Vagina (tissue), 2 donors: ENCODE data around the gene WIPF2.
A peak's percentile ranks its signal among the peaks of the same experiment; 100 is the strongest.

Experiments used
- POLR2AphosphoS5 ChIP-seq, 2 donors: sonication (generic); formaldehyde crosslinking; IDR thresholded peaks; one replicate each; pipeline ENCODE4 v1.9.0; 2017; ENCODE audit warnings: antibody characterized with exemption in 2 of 2, mild to moderate bottlenecking in 2 of 2, low read depth in 1 of 2; ENCODE audit not compliant: insufficient read depth in 1 of 2
- TF ChIP-seq, protein P1 (sequence below), 3 experiments: fragments of 450-650 bp in 2 of 3; fragments of 200-600 bp in 1 of 3; sonication (generic) in 1 of 3; IDR thresholded peaks; one replicate each; pipeline ENCODE4 v1.5.1; 2017 to 2019; ENCODE audit warnings: antibody characterized with exemption in 3 of 3, mild to moderate bottlenecking in 2 of 3, moderate library complexity in 2 of 3

DNA sequence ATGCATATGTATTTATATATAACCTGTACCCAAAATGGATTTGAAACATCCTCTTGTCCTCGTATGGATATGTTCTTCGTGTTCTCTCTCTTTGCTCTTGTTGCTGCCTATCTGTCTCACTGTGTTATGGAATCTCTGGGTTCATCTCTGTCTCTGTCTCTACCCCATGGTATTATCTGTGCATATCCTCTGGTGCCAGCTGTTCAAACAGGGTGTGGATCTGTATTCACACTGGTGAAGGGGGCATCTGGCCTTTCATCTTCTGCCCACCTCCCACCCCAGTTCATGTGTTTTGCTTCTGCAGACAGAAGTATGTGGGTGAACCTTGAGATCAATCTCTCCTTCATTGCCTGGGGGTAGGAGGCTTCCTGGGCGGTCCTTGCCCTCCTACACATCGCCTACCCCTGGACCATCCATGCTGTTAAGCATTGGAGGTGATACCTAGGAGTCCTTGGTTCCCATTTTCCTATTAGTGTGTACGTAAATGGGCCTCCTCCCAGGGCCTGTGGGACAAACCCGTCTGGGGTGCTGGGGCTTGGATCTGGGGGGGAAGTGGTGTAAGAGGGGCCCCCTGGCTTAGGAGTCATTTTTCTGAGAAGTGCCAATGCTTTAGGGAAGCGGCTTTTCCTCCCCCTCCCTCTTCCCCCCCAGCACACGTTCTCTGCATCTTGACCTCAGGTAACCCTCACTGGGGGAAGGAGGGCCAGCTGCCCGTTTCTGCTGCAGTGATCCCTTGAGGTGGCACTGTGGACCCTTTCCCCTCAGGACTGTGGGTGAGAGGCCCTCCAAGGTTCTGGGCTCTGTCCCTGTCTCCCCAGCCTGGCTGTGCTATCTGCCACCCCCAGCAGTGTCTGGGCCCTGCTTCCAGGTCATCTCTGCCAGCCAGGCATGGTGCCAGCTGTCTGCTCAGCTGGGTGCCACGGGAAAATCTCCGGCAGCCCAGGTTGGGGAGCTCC, 111.0 kb downstream of the WIPF2 start:
- TF ChIP-seq, protein P1, sequence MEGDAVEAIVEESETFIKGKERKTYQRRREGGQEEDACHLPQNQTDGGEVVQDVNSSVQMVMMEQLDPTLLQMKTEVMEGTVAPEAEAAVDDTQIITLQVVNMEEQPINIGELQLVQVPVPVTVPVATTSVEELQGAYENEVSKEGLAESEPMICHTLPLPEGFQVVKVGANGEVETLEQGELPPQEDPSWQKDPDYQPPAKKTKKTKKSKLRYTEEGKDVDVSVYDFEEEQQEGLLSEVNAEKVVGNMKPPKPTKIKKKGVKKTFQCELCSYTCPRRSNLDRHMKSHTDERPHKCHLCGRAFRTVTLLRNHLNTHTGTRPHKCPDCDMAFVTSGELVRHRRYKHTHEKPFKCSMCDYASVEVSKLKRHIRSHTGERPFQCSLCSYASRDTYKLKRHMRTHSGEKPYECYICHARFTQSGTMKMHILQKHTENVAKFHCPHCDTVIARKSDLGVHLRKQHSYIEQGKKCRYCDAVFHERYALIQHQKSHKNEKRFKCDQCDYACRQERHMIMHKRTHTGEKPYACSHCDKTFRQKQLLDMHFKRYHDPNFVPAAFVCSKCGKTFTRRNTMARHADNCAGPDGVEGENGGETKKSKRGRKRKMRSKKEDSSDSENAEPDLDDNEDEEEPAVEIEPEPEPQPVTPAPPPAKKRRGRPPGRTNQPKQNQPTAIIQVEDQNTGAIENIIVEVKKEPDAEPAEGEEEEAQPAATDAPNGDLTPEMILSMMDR (IDR thresholded peaks at IDR 0.05): no peak
- peak in 1 of 2 donors; percentile 10 for TF ChIP-seq POLR2AphosphoS5 (IDR thresholded peaks at IDR 0.05; ENCODE audit: insufficient read depth in 1 of 2, low read depth in 1 of 2)
